Measurements from ENCODE around the gene RNF182.

DNA sequence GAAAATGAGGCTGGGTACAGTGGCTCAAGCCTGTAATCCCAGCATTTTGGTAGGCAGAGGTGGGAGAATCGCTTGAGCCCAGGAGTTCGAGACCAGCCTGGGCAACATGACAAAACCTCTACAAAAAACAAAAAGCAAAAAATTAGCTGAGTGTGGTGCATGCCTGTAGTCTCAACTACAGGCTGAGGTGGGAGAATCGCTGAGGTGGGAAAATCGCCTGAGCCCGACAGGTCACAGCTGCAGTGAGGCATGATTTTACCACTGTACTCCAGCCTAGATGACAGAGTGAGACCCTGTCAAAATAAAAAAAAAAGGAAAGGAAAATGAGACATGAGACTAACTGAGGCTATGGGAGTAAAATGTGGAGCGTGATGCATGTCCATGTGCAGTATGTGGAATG is 104.9 kb downstream of the RNF182 start:
- TF ChIP-seq CTCF (conservative IDR thresholded peaks at IDR 0.05) = no peak
- no peak for TF ChIP-seq ZFX (IDR thresholded peaks at IDR 0.05)

All from C4-2B (cell line).